Measurements from ENCODE around the gene ZNF664. TPM values are rescaled to one million over a fixed set of nuclear protein-coding genes. Genes with fewer than 3 reads are reported as not detected.

ZNF664 gene
- total and polyA plus RNA-seq, 2 of the 13 experiments (the other 11 are each of a cell fraction or from before 2014, with no cell fraction given) = 43.9 to 56.5 TPM

DNA sequence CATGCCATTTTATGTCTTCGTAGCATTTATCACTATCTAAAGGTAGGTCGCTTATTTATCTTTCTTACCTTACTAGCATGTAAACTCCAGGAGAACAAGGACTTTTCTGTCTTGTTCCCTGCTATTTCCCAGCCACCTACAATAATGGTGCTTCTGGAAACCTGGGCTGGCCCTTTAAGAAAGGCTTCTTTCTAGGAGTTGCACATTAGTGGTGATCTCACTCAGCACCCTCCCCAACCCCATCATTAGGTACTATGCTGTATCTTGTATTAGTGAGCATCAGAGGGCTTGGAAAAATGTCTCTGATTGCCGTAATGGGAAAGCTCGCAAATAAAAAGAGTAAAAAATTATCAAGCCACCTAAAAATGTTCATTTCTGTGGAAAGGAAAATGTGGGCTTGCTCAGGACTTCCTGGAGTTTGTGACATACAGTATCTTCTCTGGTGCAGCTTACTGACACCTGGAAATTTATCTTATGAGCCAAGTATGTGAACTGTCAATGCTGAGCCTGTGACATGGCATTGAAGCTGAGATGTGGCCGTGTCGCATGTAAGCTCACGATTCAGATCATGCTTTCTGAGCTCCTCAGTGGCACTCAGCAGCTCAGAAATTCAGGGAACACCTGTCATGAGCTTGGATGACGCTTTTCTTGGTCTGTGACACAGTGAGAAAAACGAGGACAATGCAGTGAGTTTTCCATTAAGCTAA is 12.8 kb upstream of the ZNF664 start:
- 92% methylated on average over 9 of the region's 9 CpGs for WGBS (ENCODE audit: low lambda C conversion rate)
- Histone ChIP-seq H3K9me3 (ENCODE audit: low read length) (no peaks in the 10 kb centered on the region), H3K79me2 (ENCODE audit: insufficient read depth, low read length) (no peaks in the 10 kb centered on the region), H3K4me3 (replicated peaks in 1 of 3; ENCODE audit: insufficient read depth in 1 of 3, low read depth in 2 of 3, low read length in 3 of 3) (no peak overlapping the region), H3K9ac (ENCODE audit: insufficient read depth, low read depth, low read length) (no peak overlapping the region), H3K27ac (ENCODE audit: extremely low read length, insufficient read depth, low read length) (no peak overlapping the region), H3K4me2 (ENCODE audit: low read depth, low read length) (no peak overlapping the region), H3K27me3 (ENCODE audit: control insufficient read depth in 1 of 2, insufficient read depth in 2 of 2, low read length in 2 of 2) (no peaks in the 10 kb centered on the region), H2AFZ (ENCODE audit: low read length) (no peak overlapping the region), H3K36me3 (replicated peaks in 1 of 2; ENCODE audit: control insufficient read depth in 1 of 2, insufficient read depth in 2 of 2, low read length in 2 of 2) (no peaks in the 10 kb centered on the region), H4K20me1 (ENCODE audit: insufficient read depth, low read length) (no peaks in the 10 kb centered on the region), H3K4me1 (ENCODE audit: insufficient read depth, low read length) (no peaks in the 10 kb centered on the region)
- TF ChIP-seq, protein P1, sequence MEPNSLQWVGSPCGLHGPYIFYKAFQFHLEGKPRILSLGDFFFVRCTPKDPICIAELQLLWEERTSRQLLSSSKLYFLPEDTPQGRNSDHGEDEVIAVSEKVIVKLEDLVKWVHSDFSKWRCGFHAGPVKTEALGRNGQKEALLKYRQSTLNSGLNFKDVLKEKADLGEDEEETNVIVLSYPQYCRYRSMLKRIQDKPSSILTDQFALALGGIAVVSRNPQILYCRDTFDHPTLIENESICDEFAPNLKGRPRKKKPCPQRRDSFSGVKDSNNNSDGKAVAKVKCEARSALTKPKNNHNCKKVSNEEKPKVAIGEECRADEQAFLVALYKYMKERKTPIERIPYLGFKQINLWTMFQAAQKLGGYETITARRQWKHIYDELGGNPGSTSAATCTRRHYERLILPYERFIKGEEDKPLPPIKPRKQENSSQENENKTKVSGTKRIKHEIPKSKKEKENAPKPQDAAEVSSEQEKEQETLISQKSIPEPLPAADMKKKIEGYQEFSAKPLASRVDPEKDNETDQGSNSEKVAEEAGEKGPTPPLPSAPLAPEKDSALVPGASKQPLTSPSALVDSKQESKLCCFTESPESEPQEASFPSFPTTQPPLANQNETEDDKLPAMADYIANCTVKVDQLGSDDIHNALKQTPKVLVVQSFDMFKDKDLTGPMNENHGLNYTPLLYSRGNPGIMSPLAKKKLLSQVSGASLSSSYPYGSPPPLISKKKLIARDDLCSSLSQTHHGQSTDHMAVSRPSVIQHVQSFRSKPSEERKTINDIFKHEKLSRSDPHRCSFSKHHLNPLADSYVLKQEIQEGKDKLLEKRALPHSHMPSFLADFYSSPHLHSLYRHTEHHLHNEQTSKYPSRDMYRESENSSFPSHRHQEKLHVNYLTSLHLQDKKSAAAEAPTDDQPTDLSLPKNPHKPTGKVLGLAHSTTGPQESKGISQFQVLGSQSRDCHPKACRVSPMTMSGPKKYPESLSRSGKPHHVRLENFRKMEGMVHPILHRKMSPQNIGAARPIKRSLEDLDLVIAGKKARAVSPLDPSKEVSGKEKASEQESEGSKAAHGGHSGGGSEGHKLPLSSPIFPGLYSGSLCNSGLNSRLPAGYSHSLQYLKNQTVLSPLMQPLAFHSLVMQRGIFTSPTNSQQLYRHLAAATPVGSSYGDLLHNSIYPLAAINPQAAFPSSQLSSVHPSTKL (CRISPR knock-in tag; IDR thresholded peaks at IDR 0.05) = no peak
- TF ChIP-seq ATF7-NPFF (CRISPR knock-in tag; IDR thresholded peaks at IDR 0.05; ENCODE audit: low read depth) (no peak), IKZF4 (CRISPR knock-in tag; IDR thresholded peaks at IDR 0.05; ENCODE audit: borderline replicate concordance, low read depth, not compliant biosample characterization) (no peak), HNRNPUL1 (IDR thresholded peaks at IDR 0.05; ENCODE audit: low read depth, low read length) (no peak), SIX4 (CRISPR knock-in tag; IDR thresholded peaks at IDR 0.05) (no peak), ZNF432 (CRISPR knock-in tag; IDR thresholded peaks at IDR 0.05; ENCODE audit: borderline replicate concordance) (no peak), RBAK (CRISPR knock-in tag; IDR thresholded peaks at IDR 0.05) (no peak), ZNF773 (CRISPR knock-in tag; IDR thresholded peaks at IDR 0.05; ENCODE audit: borderline replicate concordance) (no peak), SETDB1 (CRISPR knock-in tag; IDR thresholded peaks at IDR 0.05; ENCODE audit: borderline replicate concordance) (no peak), MIER3 (CRISPR knock-in tag; IDR thresholded peaks at IDR 0.05; ENCODE audit: borderline replicate concordance) (no peak), SOX13 (IDR thresholded peaks at IDR 0.05) (no peak), SOX13 (CRISPR knock-in tag; conservative IDR thresholded peaks at IDR 0.05 in 1 of 2, IDR thresholded peaks at IDR 0.05 in 1 of 2) (no peak)
- TF ChIP-seq, protein P2, sequence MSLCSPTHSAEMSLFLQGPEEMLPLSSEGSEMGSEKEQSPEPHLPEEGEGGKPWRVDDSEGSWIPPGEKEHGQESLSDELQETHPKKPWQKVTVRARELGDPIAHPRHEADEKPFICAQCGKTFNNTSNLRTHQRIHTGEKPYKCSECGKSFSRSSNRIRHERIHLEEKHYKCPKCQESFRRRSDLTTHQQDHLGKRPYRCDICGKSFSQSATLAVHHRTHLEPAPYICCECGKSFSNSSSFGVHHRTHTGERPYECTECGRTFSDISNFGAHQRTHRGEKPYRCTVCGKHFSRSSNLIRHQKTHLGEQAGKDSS (CRISPR knock-in tag; IDR thresholded peaks at IDR 0.05; ENCODE audit: borderline replicate concordance, low read depth) = no peak
- TF ChIP-seq, protein P3, sequence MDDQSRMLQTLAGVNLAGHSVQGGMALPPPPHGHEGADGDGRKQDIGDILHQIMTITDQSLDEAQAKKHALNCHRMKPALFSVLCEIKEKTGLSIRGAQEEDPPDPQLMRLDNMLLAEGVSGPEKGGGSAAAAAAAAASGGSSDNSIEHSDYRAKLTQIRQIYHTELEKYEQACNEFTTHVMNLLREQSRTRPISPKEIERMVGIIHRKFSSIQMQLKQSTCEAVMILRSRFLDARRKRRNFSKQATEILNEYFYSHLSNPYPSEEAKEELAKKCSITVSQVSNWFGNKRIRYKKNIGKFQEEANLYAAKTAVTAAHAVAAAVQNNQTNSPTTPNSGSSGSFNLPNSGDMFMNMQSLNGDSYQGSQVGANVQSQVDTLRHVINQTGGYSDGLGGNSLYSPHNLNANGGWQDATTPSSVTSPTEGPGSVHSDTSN (CRISPR knock-in tag; IDR thresholded peaks at IDR 0.05; ENCODE audit: borderline replicate concordance) = no peak
- in situ Hi-C loops (cut with HindIII; ENCODE audit: extremely low pct_ligation_motif_present, low pct_unique_long_range_greater_than_20kb) = no loop called here
- no peak for ATAC-seq
- POLR2A ChIA-PET = no interaction called here
- intact Hi-C loops (cut with micrococcal nuclease; ENCODE audit: unreplicated experiment) = no loop called here
- no TSS peak for BruUV-seq (replicated peaks)
- no peak for FAIRE-seq
- no peak for DNase-seq (ENCODE audit: low spot score)
- CTCF ChIA-PET (ENCODE audit: low intra/inter-chr PET ratio, low total read pairs) = no interaction called here
